AG09309 (cell line): ENCODE measurements around the gene NATD1.

ENCODE experiments used
- DNase-seq: peaks from one replicate; pipeline ENCODE4 v3.0.0-alpha.2; 2010; ENCODE audit warnings: low read depth
- H3K4me3 ChIP-seq: 2 replicates; pipeline ENCODE4 v1.5.1; 2011; ENCODE audit warnings: mild to moderate bottlenecking, low read depth, low read length, moderate library complexity; ENCODE audit not compliant: control insufficient read depth
- CTCF ChIP-seq: IDR thresholded peaks from 2 replicates; pipeline ENCODE4 v1.5.1; 2011; ENCODE audit warnings: mild to moderate bottlenecking, low read depth, low read length, inconsistent platforms; ENCODE audit not compliant: insufficient read depth, control insufficient read depth; ENCODE audit errors: missing control alignments

The NATD1 gene

GRCh38 chr17:21294321-21295035, 41.3 kb upstream of the NATD1 start:
- no peak for TF ChIP-seq CTCF
- H3K4me3 ChIP-seq = no peak overlapping the region
- DNase-seq = no peak

- TF ChIP-seq CTCF = no peak
- no peak for DNase-seq
- no peak overlapping the region for H3K4me3 ChIP-seq
Measured at GRCh38 chr17:21293831-21294210, 40.6 kb upstream of the NATD1 start.

- no peak overlapping the region for H3K4me3 ChIP-seq
- no peak for DNase-seq
- TF ChIP-seq CTCF = no peak
Measured at GRCh38 chr17:21292867-21293830, 39.9 kb upstream of the NATD1 start.

GRCh38 chr17:21291862-21292261, 38.7 kb upstream of the NATD1 start:
- no peak overlapping the region for H3K4me3 ChIP-seq
- TF ChIP-seq CTCF = no peak
- DNase-seq = no peak

GRCh38 chr17:21291357-21291756, 38.1 kb upstream of the NATD1 start:
- DNase-seq = no peak
- H3K4me3 ChIP-seq = no peak overlapping the region
- no peak for TF ChIP-seq CTCF

GRCh38 chr17:21289902-21290571, 36.8 kb upstream of the NATD1 start:
- TF ChIP-seq CTCF = no peak
- no peak overlapping the region for H3K4me3 ChIP-seq

More at GRCh38 chr17:21289902-21290571, 36.8 kb upstream of the NATD1 start:
- no peak for DNase-seq
